Osteoblast (primary cell): ENCODE measurements around the gene NAA40. TPM values are rescaled to one million over a fixed set of nuclear protein-coding genes. Genes with fewer than 3 reads are reported as not detected.

Experiments
- DNase-seq: peaks from one replicate; pipeline ENCODE4 v3.0.0; 2011; ENCODE audit warnings: low spot score, mixed read lengths; ENCODE audit not compliant: insufficient read length; ENCODE audit errors: missing footprints
- H2AFZ ChIP-seq: 2 replicates; pipeline ENCODE4 v1.6.0; 2011; ENCODE audit warnings: mild to moderate bottlenecking, low read length
- H3K27ac ChIP-seq: 2 replicates; pipeline ENCODE4 v1.5.1; 2011; ENCODE audit warnings: mild to moderate bottlenecking, low read depth, low read length, moderate library complexity
- H3K27me3 ChIP-seq: 2 replicates; pipeline ENCODE4 v1.6.0; 2012; ENCODE audit warnings: mild to moderate bottlenecking, control low read depth, inconsistent platforms, low read length, moderate library complexity; ENCODE audit not compliant: insufficient read depth
- H3K36me3 ChIP-seq: 2 replicates; pipeline ENCODE4 v1.5.1; 2011; ENCODE audit warnings: mild to moderate bottlenecking, low read length, control low read depth, moderate library complexity; ENCODE audit not compliant: insufficient read depth
- H3K4me1 ChIP-seq: 2 replicates; pipeline ENCODE4 v1.5.1; 2011; ENCODE audit warnings: mild to moderate bottlenecking, low read length, control low read depth, moderate library complexity; ENCODE audit not compliant: insufficient read depth
- H3K4me2 ChIP-seq: 2 replicates; pipeline ENCODE4 v1.6.0; 2011; ENCODE audit warnings: mild to moderate bottlenecking, low read length; ENCODE audit not compliant: insufficient read depth
- H3K4me3 ChIP-seq: fragments of 200-600 bp; sonication (generic); 3 replicates; pipeline ENCODE4 v1.5.1; 2012; ENCODE audit warnings: mild to moderate bottlenecking, low read length, inconsistent platforms; ENCODE audit not compliant: insufficient read depth
- H3K79me2 ChIP-seq: 2 replicates; pipeline ENCODE4 v1.6.0; 2012; ENCODE audit warnings: mild to moderate bottlenecking, low read length, control low read depth, inconsistent platforms; ENCODE audit not compliant: insufficient read depth
- H3K9me3 ChIP-seq: 2 replicates; pipeline ENCODE4 v1.5.1; 2011; ENCODE audit warnings: low read depth, low read length, control low read depth
- H4K20me1 ChIP-seq: 2 replicates; pipeline ENCODE4 v1.6.0; 2012; ENCODE audit warnings: mild to moderate bottlenecking, low read length, control low read depth; ENCODE audit not compliant: insufficient read depth
- total RNA-seq: library from RNA; depleted of rRNA; stranded (reverse); fragments of >200 nt; gene quantifications from 2 replicates; pipeline ENCODE4 v1.2.3, GENCODE V29; 2012
- TF ChIP-seq, protein P1 (sequence below): IDR thresholded peaks from 2 replicates; pipeline ENCODE4 v1.5.1; 2011; ENCODE audit warnings: mild to moderate bottlenecking, low read depth, low read length, moderate library complexity; ENCODE audit errors: extremely low read depth

The NAA40 gene
- total RNA-seq, 1 donor: 11.9 TPM

DNA sequence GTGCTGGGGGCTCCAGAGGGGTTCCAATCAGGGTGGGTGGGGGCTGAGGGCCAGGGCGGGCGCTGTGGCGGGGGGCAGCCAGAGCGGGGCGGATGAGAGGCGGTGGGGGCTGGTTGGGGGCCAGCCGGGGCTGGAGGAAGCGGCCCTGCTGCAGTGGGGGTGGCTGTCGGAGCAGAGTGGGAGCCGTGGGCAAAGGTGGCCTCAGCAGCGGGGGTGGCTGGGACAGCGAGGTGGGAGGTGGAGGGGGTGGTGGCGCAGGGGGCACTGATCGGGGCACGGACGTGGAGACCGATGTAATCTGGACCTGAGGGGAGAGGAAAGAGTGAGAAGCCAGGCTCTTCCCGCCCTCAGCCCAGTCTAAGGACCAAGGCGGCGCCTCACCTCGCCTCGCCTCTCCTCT lies 26.9 kb upstream of the NAA40 start:
- peaks cover 7% of the 10 kb centered on the region for H4K20me1 ChIP-seq
- H2AFZ ChIP-seq: no peak overlapping the region
- H3K4me3 ChIP-seq: no peak overlapping the region
- peak; percentile 54 for DNase-seq
- TF ChIP-seq, protein P1, sequence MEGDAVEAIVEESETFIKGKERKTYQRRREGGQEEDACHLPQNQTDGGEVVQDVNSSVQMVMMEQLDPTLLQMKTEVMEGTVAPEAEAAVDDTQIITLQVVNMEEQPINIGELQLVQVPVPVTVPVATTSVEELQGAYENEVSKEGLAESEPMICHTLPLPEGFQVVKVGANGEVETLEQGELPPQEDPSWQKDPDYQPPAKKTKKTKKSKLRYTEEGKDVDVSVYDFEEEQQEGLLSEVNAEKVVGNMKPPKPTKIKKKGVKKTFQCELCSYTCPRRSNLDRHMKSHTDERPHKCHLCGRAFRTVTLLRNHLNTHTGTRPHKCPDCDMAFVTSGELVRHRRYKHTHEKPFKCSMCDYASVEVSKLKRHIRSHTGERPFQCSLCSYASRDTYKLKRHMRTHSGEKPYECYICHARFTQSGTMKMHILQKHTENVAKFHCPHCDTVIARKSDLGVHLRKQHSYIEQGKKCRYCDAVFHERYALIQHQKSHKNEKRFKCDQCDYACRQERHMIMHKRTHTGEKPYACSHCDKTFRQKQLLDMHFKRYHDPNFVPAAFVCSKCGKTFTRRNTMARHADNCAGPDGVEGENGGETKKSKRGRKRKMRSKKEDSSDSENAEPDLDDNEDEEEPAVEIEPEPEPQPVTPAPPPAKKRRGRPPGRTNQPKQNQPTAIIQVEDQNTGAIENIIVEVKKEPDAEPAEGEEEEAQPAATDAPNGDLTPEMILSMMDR: no peak
- H3K4me1 ChIP-seq: no peaks in the 10 kb centered on the region
- no peaks in the 10 kb centered on the region for H3K36me3 ChIP-seq
- no peaks in the 10 kb centered on the region for H3K9me3 ChIP-seq
- no peaks in the 10 kb centered on the region for H3K79me2 ChIP-seq
- no peak overlapping the region for H3K4me2 ChIP-seq
- no peak overlapping the region for H3K27ac ChIP-seq
- no peaks in the 10 kb centered on the region for H3K27me3 ChIP-seq

DNA sequence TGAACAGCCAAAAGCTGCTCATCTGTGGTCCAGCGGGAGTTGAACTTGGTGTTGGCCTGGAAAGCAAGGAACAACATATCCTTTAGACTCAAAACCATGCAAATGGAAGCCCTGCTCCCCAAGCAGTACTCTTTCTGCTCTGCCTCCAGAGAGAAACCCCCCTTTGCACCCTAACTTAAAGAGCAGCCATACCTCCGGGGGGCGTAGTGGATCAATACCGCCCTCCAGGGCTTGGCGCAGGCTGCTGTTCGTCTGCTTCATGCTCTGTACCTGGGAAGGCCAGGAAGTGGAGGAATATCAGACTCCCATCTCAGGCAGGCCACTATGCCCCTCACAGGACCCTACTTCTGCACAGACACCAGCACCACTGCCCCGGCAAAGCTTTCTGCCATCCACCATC lies 26.1 kb upstream of the NAA40 start:
- H3K9me3 ChIP-seq: no peaks in the 10 kb centered on the region
- H3K27me3 ChIP-seq: no peaks in the 10 kb centered on the region
- H3K36me3 ChIP-seq: no peaks in the 10 kb centered on the region
- no peak overlapping the region for H2AFZ ChIP-seq
- TF ChIP-seq, protein P1: no peak
- peaks cover 7% of the 10 kb centered on the region for H4K20me1 ChIP-seq
- H3K4me2 ChIP-seq: no peak overlapping the region
- H3K4me3 ChIP-seq: no peak overlapping the region
- no peaks in the 10 kb centered on the region for H3K79me2 ChIP-seq
- no peak for DNase-seq
- peaks cover 4% of the 10 kb centered on the region for H3K4me1 ChIP-seq
- H3K27ac ChIP-seq: no peak overlapping the region

DNA sequence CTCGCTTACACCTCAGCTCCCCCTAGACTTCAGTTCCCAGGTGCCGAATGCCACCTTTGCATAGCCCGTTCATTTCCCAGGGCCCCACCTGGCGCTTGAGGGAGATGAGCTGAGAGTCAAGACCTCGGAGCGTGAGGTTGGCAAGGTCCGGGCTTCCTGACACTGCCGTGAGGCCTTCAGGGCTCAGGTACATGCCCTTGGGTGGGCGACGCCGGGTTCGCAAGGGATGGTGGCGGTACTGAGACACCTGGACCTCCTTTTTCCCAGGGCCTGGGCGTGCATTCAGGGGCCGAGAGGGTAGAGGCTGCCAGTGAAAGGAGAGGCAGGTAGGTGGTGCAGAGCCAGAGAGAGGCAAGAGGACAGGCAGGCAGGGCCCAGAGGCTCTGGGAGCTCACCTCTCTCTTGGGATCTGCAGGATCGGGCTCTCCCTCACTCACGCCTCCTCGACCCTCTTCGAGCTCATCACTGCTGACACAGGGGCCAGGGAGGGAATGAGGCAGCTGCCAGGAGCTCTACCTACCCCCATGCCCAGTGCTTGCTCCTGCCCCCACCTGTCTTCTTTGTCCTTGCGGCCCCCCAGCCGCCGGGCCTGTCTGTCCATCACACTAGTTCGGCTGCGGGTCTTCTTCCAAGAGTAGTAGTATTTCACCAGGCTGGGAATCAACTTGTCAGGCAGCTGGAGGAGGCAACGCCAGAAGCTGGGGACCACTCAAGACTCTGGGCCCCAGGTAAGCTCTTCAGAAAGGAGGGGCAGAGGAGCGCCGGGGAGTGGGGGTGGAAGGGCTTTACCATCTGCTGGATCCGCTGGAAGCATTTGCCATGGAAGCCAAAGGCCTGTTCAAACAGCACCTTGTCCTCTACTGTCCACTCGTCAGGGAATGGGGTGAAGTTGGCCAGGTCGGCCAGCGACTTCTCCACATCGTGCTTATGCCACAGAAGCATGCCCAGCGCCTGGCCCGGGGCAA lies 24.7 kb upstream of the NAA40 start:
- H2AFZ ChIP-seq: no peak overlapping the region
- no peaks in the 10 kb centered on the region for H3K79me2 ChIP-seq
- no peaks in the 10 kb centered on the region for H3K36me3 ChIP-seq
- no peaks in the 10 kb centered on the region for H3K9me3 ChIP-seq
- no peak overlapping the region for H3K4me2 ChIP-seq
- H3K27ac ChIP-seq: no peak overlapping the region
- H3K27me3 ChIP-seq: no peaks in the 10 kb centered on the region
- peak; percentile 93 for DNase-seq
- no peak overlapping the region for H3K4me3 ChIP-seq
- TF ChIP-seq, protein P1: no peak
- peaks cover 15% of the 10 kb centered on the region for H3K4me1 ChIP-seq
- H4K20me1 ChIP-seq: peaks cover 7% of the 10 kb centered on the region

DNA sequence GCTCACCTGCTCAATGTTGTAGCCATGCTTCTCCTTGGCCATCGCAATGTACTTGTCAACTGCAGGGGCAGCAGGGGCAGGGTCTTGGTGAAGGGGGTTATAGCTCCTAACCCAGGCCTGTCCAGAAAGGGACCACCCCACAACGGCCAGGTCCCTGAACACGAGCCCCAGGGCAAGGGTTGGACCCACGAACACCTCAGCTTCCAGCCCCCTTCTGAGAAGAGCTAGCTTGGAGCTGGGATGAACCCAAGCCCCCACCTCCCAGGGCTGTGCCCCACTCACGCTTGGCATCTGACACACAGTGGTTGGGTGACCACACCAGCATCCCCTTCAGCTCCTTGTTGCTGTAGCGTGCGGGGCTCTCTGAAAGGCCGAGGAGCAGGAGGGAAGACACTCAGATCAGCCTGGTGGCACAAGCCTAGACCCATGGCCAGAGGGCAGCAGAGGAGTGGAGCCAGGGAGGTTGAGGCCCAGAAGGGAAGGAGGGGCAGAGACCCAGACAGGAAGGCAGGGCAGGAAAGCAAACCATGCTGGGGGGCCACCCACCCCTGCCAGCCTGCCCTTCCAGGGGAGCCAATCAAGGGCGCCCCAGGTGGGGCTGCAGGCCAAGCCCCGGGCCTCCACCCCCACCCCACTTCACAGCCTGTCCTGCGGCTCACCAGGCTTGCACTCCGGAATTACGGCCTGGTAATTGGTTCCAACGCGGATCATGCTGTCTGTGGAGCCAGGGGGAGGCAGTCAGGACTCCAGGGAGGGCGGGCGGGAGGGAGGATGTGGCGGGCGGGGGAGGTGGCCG lies 23.7 kb upstream of the NAA40 start:
- H4K20me1 ChIP-seq: peaks cover 7% of the 10 kb centered on the region
- no peak overlapping the region for H3K4me3 ChIP-seq
- H2AFZ ChIP-seq: no peak overlapping the region
- H3K27ac ChIP-seq: no peak overlapping the region
- no peaks in the 10 kb centered on the region for H3K27me3 ChIP-seq
- no peak overlapping the region for H3K4me2 ChIP-seq
- H3K4me1 ChIP-seq: peaks cover 20% of the 10 kb centered on the region
- no peaks in the 10 kb centered on the region for H3K9me3 ChIP-seq
- peak; percentile 91 for DNase-seq
- H3K36me3 ChIP-seq: no peaks in the 10 kb centered on the region
- TF ChIP-seq, protein P1: no peak
- no peaks in the 10 kb centered on the region for H3K79me2 ChIP-seq
